ENCODE measurements around the gene CABCOCO1. TPM values are rescaled to one million over a fixed set of nuclear protein-coding genes. Genes with fewer than 3 reads are reported as not detected.

CABCOCO1 gene
- total RNA-seq, 4 donors from 2014 or later = not detected

DNA sequence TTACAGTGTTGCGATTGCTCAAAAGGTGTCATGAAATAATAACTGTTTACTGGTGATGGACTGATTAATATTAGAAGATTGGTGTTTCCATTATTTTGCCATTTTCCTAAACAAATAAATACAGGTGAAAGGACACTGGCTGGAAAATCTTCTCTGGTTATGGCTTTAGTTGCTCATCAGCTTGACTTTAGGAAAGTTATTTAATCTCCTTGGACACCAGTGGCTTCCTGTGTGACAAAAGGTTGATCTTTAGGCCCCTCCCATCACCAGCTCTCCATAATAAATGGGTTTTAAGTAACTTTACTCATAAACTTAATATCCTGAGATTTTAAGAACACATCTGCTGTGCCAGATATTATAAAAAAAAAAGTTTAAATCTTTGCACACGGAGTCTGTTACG is 737 bp downstream of the CABCOCO1 start:
- H3K27me3 ChIP-seq = no peaks in the 10 kb centered on the region
- TF ChIP-seq POLR2A (IDR thresholded peaks at IDR 0.05) = no peak
- TF ChIP-seq POLR2AphosphoS5 (IDR thresholded peaks at IDR 0.05) = no peak
- TF ChIP-seq EP300 (IDR thresholded peaks at IDR 0.05) = no peak
- TF ChIP-seq, protein P1, sequence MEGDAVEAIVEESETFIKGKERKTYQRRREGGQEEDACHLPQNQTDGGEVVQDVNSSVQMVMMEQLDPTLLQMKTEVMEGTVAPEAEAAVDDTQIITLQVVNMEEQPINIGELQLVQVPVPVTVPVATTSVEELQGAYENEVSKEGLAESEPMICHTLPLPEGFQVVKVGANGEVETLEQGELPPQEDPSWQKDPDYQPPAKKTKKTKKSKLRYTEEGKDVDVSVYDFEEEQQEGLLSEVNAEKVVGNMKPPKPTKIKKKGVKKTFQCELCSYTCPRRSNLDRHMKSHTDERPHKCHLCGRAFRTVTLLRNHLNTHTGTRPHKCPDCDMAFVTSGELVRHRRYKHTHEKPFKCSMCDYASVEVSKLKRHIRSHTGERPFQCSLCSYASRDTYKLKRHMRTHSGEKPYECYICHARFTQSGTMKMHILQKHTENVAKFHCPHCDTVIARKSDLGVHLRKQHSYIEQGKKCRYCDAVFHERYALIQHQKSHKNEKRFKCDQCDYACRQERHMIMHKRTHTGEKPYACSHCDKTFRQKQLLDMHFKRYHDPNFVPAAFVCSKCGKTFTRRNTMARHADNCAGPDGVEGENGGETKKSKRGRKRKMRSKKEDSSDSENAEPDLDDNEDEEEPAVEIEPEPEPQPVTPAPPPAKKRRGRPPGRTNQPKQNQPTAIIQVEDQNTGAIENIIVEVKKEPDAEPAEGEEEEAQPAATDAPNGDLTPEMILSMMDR (IDR thresholded peaks at IDR 0.05) = no peak
- WGBS = 56% methylated on average over 3 of the region's 3 CpGs
- peaks cover 16% of the 10 kb centered on the region for H3K4me1 ChIP-seq
- H3K9me3 ChIP-seq = no peaks in the 10 kb centered on the region
- no peak overlapping the region for H3K27ac ChIP-seq
- no peaks in the 10 kb centered on the region for H3K36me3 ChIP-seq
- peak overlapping the region; percentile 66 for H3K4me3 ChIP-seq
- DNase-seq (ENCODE audit: low spot score in 2 of 2) = no peak

DNA sequence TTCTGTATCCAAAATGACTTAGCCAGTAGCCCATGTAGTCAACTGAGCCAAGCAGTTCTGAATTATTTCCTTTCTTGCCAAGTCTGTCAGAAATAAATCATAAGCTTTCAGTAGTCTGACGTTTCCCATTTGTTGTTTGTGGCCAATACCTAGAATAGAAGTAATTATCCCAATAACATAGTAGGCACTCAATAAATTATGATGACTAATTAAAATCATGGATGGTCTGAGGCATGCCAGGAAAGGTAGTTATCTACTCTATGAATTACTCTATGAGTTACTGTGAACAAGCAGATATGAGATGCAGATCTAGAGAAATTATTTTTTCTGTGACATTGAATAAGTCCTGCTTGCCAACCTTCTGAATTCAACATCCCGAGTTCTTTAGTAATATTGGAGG is 2.3 kb downstream of the CABCOCO1 start:
- 34% methylated on average over 2 of the region's 2 CpGs for WGBS
- TF ChIP-seq POLR2A (IDR thresholded peaks at IDR 0.05) (no peak), POLR2AphosphoS5 (IDR thresholded peaks at IDR 0.05) (no peak), EP300 (IDR thresholded peaks at IDR 0.05) (no peak)
- TF ChIP-seq, protein P1 (IDR thresholded peaks at IDR 0.05) = no peak
- Histone ChIP-seq H3K27me3 (no peaks in the 10 kb centered on the region), H3K27ac (no peak overlapping the region), H3K36me3 (no peaks in the 10 kb centered on the region), H3K9me3 (no peaks in the 10 kb centered on the region), H3K4me3 (no peak overlapping the region), H3K4me1 (peaks cover 16% of the 10 kb centered on the region)
- DNase-seq (ENCODE audit: low spot score in 2 of 2) = no peak

DNA sequence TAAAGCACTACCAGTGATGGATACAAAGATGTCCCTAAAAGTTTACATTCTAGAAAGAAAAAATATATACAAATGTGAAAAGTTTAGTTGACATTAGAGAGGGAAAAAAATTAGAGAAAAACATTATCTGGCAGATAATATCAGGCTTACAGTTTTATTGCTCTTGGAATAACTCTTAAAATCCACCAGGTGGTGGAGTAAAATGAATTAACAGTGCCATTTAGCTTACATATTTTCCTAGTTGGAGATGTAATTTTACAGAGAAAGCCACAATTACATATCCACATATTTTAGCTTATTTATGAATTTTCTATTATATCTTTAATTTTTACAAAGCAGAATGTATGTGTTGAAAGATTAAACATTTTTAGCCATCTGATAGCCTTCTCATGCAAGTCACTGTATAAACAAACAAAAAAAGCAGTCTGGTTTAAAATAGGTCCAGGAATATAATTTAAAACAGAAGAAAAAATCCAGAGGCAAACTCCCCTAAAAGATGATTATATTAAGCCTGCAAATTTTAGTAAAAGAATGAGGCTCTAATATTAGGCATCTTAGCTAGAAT is 6.5 kb downstream of the CABCOCO1 start:
- Histone ChIP-seq H3K4me1 (no peaks in the 10 kb centered on the region), H3K36me3 (no peaks in the 10 kb centered on the region), H3K27me3 (no peaks in the 10 kb centered on the region), H3K4me3 (no peak overlapping the region), H3K9me3 (no peaks in the 10 kb centered on the region), H3K27ac (no peak overlapping the region)
- DNase-seq (ENCODE audit: low spot score in 2 of 2) = no peak
- TF ChIP-seq, protein P1 (IDR thresholded peaks at IDR 0.05) = no peak
- TF ChIP-seq POLR2AphosphoS5 (IDR thresholded peaks at IDR 0.05) = no peak
- no peak for TF ChIP-seq POLR2A (IDR thresholded peaks at IDR 0.05)

DNA sequence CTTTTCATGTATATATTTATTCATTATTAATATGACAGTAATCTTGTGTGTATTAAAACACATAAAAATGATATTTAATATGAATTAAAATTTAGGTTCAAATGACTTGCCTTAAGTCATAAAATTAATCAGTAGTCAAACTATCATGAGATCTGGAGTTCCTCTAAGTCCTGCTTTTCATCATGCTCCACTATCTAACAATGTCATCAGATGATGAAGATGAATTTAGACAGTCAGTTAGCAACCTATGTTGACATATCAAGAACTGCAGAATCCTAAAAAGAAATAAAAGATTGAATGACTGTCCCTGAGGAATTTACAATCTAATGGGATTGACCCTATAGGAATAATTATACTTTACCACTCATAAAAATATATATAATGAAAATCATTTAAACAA is 7.1 kb downstream of the CABCOCO1 start:
- Histone ChIP-seq H3K9me3 (no peaks in the 10 kb centered on the region), H3K27me3 (no peaks in the 10 kb centered on the region), H3K4me1 (no peaks in the 10 kb centered on the region), H3K27ac (no peak overlapping the region), H3K4me3 (no peak overlapping the region), H3K36me3 (no peaks in the 10 kb centered on the region)
- no peak for DNase-seq (ENCODE audit: low spot score in 2 of 2)
- TF ChIP-seq EP300 (IDR thresholded peaks at IDR 0.05) = no peak
- no peak for TF ChIP-seq POLR2AphosphoS5 (IDR thresholded peaks at IDR 0.05)
- TF ChIP-seq POLR2A (IDR thresholded peaks at IDR 0.05) = no peak

DNA sequence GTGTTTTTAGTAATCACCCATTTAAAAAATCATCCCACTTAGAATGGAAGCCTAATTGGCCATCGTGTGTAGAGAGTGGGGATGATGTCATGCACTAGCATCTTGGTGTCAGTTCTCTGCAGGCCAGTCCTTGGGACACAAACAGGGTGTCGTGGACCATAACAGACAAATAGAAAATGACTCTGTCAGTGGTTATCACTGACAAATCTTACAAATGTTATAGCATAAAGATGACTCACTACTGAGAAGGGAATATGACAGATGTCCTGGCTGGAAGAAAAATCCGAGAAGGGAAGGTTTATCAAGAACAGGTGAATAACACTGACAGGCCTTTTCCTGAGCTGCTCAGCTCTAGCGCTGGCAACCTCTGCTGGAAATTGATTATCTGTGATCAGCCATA is 10.6 kb downstream of the CABCOCO1 start:
- H3K27me3 ChIP-seq = no peaks in the 10 kb centered on the region
- no peak for DNase-seq (ENCODE audit: low spot score in 2 of 2)
- 78% methylated on average over 4 of the region's 4 CpGs for WGBS
- H3K9me3 ChIP-seq = no peaks in the 10 kb centered on the region
- H3K36me3 ChIP-seq = no peaks in the 10 kb centered on the region
- H3K27ac ChIP-seq = no peak overlapping the region
- TF ChIP-seq POLR2A (IDR thresholded peaks at IDR 0.05) (no peak), POLR2AphosphoS5 (IDR thresholded peaks at IDR 0.05) (no peak), EP300 (IDR thresholded peaks at IDR 0.05) (no peak)
- TF ChIP-seq, protein P1 (IDR thresholded peaks at IDR 0.05) = no peak
- no peaks in the 10 kb centered on the region for H3K4me1 ChIP-seq
- no peak overlapping the region for H3K4me3 ChIP-seq

DNA sequence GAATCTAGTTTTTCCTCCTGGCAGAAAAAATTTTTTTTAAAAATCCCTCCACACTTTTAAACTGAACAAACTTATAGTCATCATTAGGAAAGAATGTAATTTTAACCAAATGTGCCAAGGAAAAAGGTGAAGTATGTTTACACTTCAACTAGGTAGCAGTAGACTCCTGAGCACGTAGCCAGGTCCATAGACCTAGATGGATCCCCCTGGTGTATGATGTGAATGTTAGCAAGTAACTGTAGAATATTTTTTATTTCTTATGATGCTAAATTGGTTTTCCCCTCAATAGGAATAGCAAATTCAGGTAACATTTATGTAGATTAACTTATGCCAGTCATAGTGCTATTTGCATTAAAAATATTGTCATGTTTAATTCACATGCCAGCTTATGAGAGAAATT is 19.6 kb downstream of the CABCOCO1 start:
- Histone ChIP-seq H3K36me3 (no peaks in the 10 kb centered on the region), H3K27me3 (no peaks in the 10 kb centered on the region), H3K4me1 (no peaks in the 10 kb centered on the region), H3K4me3 (no peak overlapping the region), H3K9me3 (no peaks in the 10 kb centered on the region), H3K27ac (no peak overlapping the region)
- WGBS = 97% methylated on average over 1 of the region's 1 CpG
- DNase-seq (ENCODE audit: low spot score in 2 of 2) = no peak
- TF ChIP-seq POLR2AphosphoS5 (IDR thresholded peaks at IDR 0.05) (no peak), EP300 (IDR thresholded peaks at IDR 0.05) (no peak), POLR2A (IDR thresholded peaks at IDR 0.05) (no peak)
- TF ChIP-seq, protein P1 (IDR thresholded peaks at IDR 0.05) = no peak
